Smooth muscle cell of the pulmonary artery (primary cell): ENCODE measurements around the gene HHEX. TPM values are rescaled to one million over a fixed set of nuclear protein-coding genes. Genes with fewer than 3 reads are reported as not detected.

Experiments used
- total RNA-seq: library from RNA; depleted of rRNA; stranded (reverse); fragments of >200 nt; gene quantifications from 2 replicates; pipeline ENCODE4 v1.2.3, GENCODE V29; 2014

HHEX gene
- total RNA-seq = 2.1 and 9.2 TPM in 2 replicates

GRCh38 chr10:92689663-92690210 is at the start of gene HHEX:
Gene HHEX (plus strand): TSS chr10:92689955. CDS start chr10:92689987, 32 bp downstream.

Other genes with a start within 250 kb of the HHEX start
- gene IDE, start 115.9 kb upstream of the HHEX start, total RNA-seq = 27.0 and 35.3 TPM in 2 replicates
- 3.0 and 8.7 TPM in 2 replicates for gene KIF11, start 96.8 kb upstream of the HHEX start, total RNA-seq
- 7.9 and 76.9 TPM in 2 replicates for gene EXOC6, start 158.6 kb downstream of the HHEX start, total RNA-seq